HEK293T (cell line): Measurements from ENCODE around the gene SLC27A3.

ENCODE experiments used
- CTBP1 ChIP-seq: fragments of 450-650 bp; IDR thresholded peaks from 2 replicates; pipeline ENCODE4 v1.6.1; 2016; ENCODE audit warnings: borderline replicate concordance
- ELF4 ChIP-seq: fragments of 450-650 bp; IDR thresholded peaks from 2 replicates; pipeline ENCODE4 v1.6.1; 2017; ENCODE audit warnings: antibody characterized with exemption
- FOXM1 ChIP-seq: fragments of 450-650 bp; IDR thresholded peaks from 2 replicates; pipeline ENCODE4 v1.6.1; 2017; ENCODE audit warnings: mild to moderate bottlenecking, borderline replicate concordance
- HDGF ChIP-seq: fragments of 450-650 bp; IDR thresholded peaks from 2 replicates; pipeline ENCODE4 v1.6.1; 2017; ENCODE audit warnings: antibody characterized with exemption, borderline replicate concordance
- LEF1 ChIP-seq: fragments of 450-650 bp; IDR thresholded peaks from 2 replicates; pipeline ENCODE4 v1.6.1; 2017; ENCODE audit warnings: mild to moderate bottlenecking, borderline replicate concordance
- SP1 ChIP-seq: fragments of 450-650 bp; IDR thresholded peaks from 2 replicates; pipeline ENCODE4 v1.6.1; 2017
- ZNF384 ChIP-seq: fragments of 450-650 bp; IDR thresholded peaks from 2 replicates; pipeline ENCODE4 v1.6.1; 2016

- TF ChIP-seq SP1 (no peak), ZNF384 (no peak), CTBP1 (no peak), ELF4 (no peak), LEF1 (no peak), HDGF (no peak), FOXM1 (no peak)
Observed at GRCh38 chr1:153730468-153730988, 44.7 kb upstream of the SLC27A3 start.
